ENCODE data around the gene EYS. TPM values are rescaled to one million over a fixed set of nuclear protein-coding genes. Genes with fewer than 3 reads are reported as not detected.

EYS gene
- total and polyA plus RNA-seq, 4 donors: 0.08 to 0.63 (median 0.36) TPM

DNA sequence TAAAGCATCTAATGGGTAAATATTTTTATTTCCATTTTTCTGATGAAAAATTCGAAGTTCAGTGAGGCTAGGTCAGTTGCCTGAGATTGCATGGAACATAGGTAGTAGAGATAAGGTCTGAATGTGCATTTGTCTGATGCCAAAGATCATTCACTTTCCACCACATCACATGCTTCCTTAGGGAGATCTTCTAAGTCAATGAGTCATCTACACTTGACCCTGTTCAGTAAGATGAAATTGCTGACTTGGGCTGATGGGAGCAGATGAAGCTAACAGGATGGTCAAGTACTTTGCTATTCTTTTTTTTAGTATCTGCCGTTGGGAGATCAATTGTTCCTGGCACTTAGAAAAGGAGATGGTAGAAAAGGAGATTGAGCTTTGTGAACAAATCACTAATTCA, 1560.2 kb downstream of the EYS start:
- TF ChIP-seq FOXA2 (IDR thresholded peaks at IDR 0.05): no peak
- TF ChIP-seq GABPA (IDR thresholded peaks at IDR 0.05 in 1 of 2, conservative IDR thresholded peaks at IDR 0.05 in 1 of 2): no peak
- no peak for TF ChIP-seq FOXA1 (IDR thresholded peaks at IDR 0.05)
- no peak for TF ChIP-seq TAF1 (conservative IDR thresholded peaks at IDR 0.05)
- no peak for TF ChIP-seq ZBTB33 (IDR thresholded peaks at IDR 0.05)
- no peak for TF ChIP-seq NR2F2 (IDR thresholded peaks at IDR 0.05)
- TF ChIP-seq, protein P1, sequence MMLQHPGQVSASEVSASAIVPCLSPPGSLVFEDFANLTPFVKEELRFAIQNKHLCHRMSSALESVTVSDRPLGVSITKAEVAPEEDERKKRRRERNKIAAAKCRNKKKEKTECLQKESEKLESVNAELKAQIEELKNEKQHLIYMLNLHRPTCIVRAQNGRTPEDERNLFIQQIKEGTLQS (IDR thresholded peaks at IDR 0.05): no peak
- TF ChIP-seq HNF4G (IDR thresholded peaks at IDR 0.05): no peak
- no peak for TF ChIP-seq YY1 (IDR thresholded peaks at IDR 0.05)
- TF ChIP-seq, protein P2, sequence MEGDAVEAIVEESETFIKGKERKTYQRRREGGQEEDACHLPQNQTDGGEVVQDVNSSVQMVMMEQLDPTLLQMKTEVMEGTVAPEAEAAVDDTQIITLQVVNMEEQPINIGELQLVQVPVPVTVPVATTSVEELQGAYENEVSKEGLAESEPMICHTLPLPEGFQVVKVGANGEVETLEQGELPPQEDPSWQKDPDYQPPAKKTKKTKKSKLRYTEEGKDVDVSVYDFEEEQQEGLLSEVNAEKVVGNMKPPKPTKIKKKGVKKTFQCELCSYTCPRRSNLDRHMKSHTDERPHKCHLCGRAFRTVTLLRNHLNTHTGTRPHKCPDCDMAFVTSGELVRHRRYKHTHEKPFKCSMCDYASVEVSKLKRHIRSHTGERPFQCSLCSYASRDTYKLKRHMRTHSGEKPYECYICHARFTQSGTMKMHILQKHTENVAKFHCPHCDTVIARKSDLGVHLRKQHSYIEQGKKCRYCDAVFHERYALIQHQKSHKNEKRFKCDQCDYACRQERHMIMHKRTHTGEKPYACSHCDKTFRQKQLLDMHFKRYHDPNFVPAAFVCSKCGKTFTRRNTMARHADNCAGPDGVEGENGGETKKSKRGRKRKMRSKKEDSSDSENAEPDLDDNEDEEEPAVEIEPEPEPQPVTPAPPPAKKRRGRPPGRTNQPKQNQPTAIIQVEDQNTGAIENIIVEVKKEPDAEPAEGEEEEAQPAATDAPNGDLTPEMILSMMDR (IDR thresholded peaks at IDR 0.05; ENCODE audit: low read depth, low read length, missing input control): no peak
- TF ChIP-seq JUND (IDR thresholded peaks at IDR 0.05): no peak
- TF ChIP-seq RXRA (IDR thresholded peaks at IDR 0.05): no peak
- TF ChIP-seq, protein P3, sequence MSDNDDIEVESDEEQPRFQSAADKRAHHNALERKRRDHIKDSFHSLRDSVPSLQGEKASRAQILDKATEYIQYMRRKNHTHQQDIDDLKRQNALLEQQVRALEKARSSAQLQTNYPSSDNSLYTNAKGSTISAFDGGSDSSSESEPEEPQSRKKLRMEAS (IDR thresholded peaks at IDR 0.05): no peak
- no peak for DNase-seq (ENCODE audit: low spot score)
- H3K4me3 ChIP-seq (ENCODE audit: low read depth in 1 of 3, low read length in 3 of 3): no peak overlapping the region
- no peak overlapping the region for H3K27ac ChIP-seq (ENCODE audit: low read depth in 1 of 2, low read length in 2 of 2)
- H3K9me3 ChIP-seq (ENCODE audit: control insufficient read depth in 4 of 4, low read length in 3 of 4): no peaks in the 10 kb centered on the region
- 57% methylated on average over 2 of the region's 2 CpGs for WGBS
- H3K4me1 ChIP-seq (ENCODE audit: control insufficient read depth in 4 of 4, insufficient read depth in 4 of 4, low read length in 3 of 4): no peaks in the 10 kb centered on the region
- no peak overlapping the region for H3K9ac ChIP-seq (ENCODE audit: low read depth in 1 of 2, low read length in 2 of 2)
- H3K36me3 ChIP-seq (ENCODE audit: control insufficient read depth in 4 of 4, insufficient read depth in 3 of 4, low read depth in 1 of 4, low read length in 3 of 4): no peaks in the 10 kb centered on the region
- no peaks in the 10 kb centered on the region for H3K27me3 ChIP-seq (ENCODE audit: control insufficient read depth in 4 of 4, insufficient read depth in 4 of 4, low read length in 3 of 4)

GRCh38 chr6:64146094-64146493, 1560.9 kb downstream of the EYS start:
- no peak overlapping the region for H3K4me3 ChIP-seq (ENCODE audit: low read depth in 1 of 3, low read length in 3 of 3)
- no peak overlapping the region for H3K9ac ChIP-seq (ENCODE audit: low read depth in 1 of 2, low read length in 2 of 2)
- H3K27ac ChIP-seq (ENCODE audit: low read depth in 1 of 2, low read length in 2 of 2): no peak overlapping the region
- H3K27me3 ChIP-seq (ENCODE audit: control insufficient read depth in 4 of 4, insufficient read depth in 4 of 4, low read length in 3 of 4): no peaks in the 10 kb centered on the region
- DNase-seq (ENCODE audit: low spot score): no peak
- TF ChIP-seq ZBTB33 (IDR thresholded peaks at IDR 0.05) (no peak), YY1 (IDR thresholded peaks at IDR 0.05) (no peak), HNF4A (conservative IDR thresholded peaks at IDR 0.05) (no peak), JUND (IDR thresholded peaks at IDR 0.05) (no peak), TAF1 (conservative IDR thresholded peaks at IDR 0.05) (no peak), HNF4G (IDR thresholded peaks at IDR 0.05) (no peak), FOXA1 (IDR thresholded peaks at IDR 0.05) (no peak), FOXA2 (IDR thresholded peaks at IDR 0.05) (no peak), EGR1 (IDR thresholded peaks at IDR 0.05; ENCODE audit: low read depth in 2 of 2) (no peak)
- TF ChIP-seq, protein P3 (IDR thresholded peaks at IDR 0.05): no peak
- H3K9me3 ChIP-seq (ENCODE audit: control insufficient read depth in 4 of 4, low read length in 3 of 4): no peaks in the 10 kb centered on the region
- H3K4me1 ChIP-seq (ENCODE audit: control insufficient read depth in 4 of 4, insufficient read depth in 4 of 4, low read length in 3 of 4): no peaks in the 10 kb centered on the region
- H3K36me3 ChIP-seq (ENCODE audit: control insufficient read depth in 4 of 4, insufficient read depth in 3 of 4, low read depth in 1 of 4, low read length in 3 of 4): no peaks in the 10 kb centered on the region
- 52% methylated on average over 1 of the region's 1 CpG for WGBS
